ENCODE measurements around the gene DNER.
"Not testable (repeated sequence)": the region's sequence is repeated elsewhere in the genome, so short reads cannot be mapped to it uniquely, and the experiment has no call there.

The DNER gene

GRCh38 chr2:229614021-229614420, 100.3 kb downstream of the DNER start:
- not testable (repeated sequence) for DNase-seq

GRCh38 chr2:229612384-229612971, 101.9 kb downstream of the DNER start:
- DNase-seq, result no peak

- DNase-seq, result no peak
These were observed 103.0 kb downstream of the DNER start for GRCh38 chr2:229611360-229611759.

- DNase-seq, result no peak
These were observed 103.5 kb downstream of the DNER start for GRCh38 chr2:229610872-229611271.

- no peak for DNase-seq
These were observed 104.0 kb downstream of the DNER start for GRCh38 chr2:229610333-229610732.

GRCh38 chr2:229601936-229602335, 112.4 kb downstream of the DNER start:
- DNase-seq, result no peak

GRCh38 chr2:229601396-229601795, 113.0 kb downstream of the DNER start:
- no peak for DNase-seq

GRCh38 chr2:229598227-229598626, 116.1 kb downstream of the DNER start:
- no peak for DNase-seq

GRCh38 chr2:229596796-229597195, 117.6 kb downstream of the DNER start:
- DNase-seq, result no peak

- no peak for DNase-seq
These were observed 122.7 kb downstream of the DNER start for GRCh38 chr2:229591611-229592010.

- peak; percentile 4 for DNase-seq
These were observed 127.3 kb downstream of the DNER start for GRCh38 chr2:229586746-229587705.

GRCh38 chr2:229586012-229586411, 128.3 kb downstream of the DNER start:
- DNase-seq, result no peak

- no peak for DNase-seq
These were observed 132.2 kb downstream of the DNER start for GRCh38 chr2:229582151-229582550.

GRCh38 chr2:229578052-229578846, 136.1 kb downstream of the DNER start:
- no peak for DNase-seq

- no peak for DNase-seq
These were observed 138.6 kb downstream of the DNER start for GRCh38 chr2:229575569-229576315.

GRCh38 chr2:229572507-229573271, 141.7 kb downstream of the DNER start:
- DNase-seq, result no peak

- DNase-seq, result no peak
These were observed 143.1 kb downstream of the DNER start for GRCh38 chr2:229571243-229571642.

GRCh38 chr2:229566370-229566769, 148.0 kb downstream of the DNER start:
- DNase-seq, result no peak

GRCh38 chr2:229564300-229564907, 150.0 kb downstream of the DNER start:
- no peak for DNase-seq

GRCh38 chr2:229563388-229563787, 151.0 kb downstream of the DNER start:
- DNase-seq, result no peak

- DNase-seq, result no peak
These were observed 151.8 kb downstream of the DNER start for GRCh38 chr2:229562472-229563127.

Measured in stimulated activated CD4-positive, alpha-beta T cell treated with anti-CD3 and anti-CD28 coated beads, Interleukin-4, amount 100 ng/mL, for 1 hour (primary cell).